ENCODE results near the gene ELOVL2. TPM values are rescaled to one million over a fixed set of nuclear protein-coding genes. Genes with fewer than 3 reads are reported as not detected.

Gene ELOVL2
- polyA plus RNA-seq, 3 donors, result not detected

DNA sequence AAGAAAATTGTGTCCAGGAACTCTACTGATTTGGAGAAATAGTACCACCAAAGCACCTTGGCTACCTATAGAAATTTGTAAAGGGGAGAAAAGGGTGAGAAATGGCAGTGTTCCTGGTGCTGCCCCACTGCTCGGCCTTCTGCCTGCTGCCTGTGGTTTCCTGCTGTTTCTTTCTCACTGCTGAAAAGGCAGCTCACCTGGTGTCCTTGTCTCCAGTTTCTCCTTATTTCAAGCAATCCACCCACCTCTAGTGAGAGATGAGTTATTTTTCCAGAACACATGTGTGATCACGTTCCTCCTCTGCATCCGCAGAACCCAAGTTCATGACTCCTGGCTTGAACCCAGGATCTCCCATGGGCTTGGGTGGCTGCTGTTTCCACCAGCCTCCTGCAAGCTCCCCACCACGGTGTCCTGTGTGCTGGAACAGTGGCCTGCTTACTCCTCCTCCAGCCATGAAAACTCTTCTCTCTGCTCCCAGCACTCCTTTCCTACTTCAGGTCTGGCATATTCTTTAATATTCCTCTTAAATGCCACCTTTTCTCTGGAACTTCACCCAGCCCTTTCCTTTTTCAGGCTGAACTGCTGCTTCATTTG, 48.9 kb downstream of the ELOVL2 start:
- peaks cover 0 to 10% (median 4%) of the 10 kb centered on the region in 3 donors for H3K27me3 Mint-ChIP-seq (ENCODE audit: low read depth in 3 of 3)
- 88% methylated on average over 2 of the region's 4 CpGs for WGBS (ENCODE audit: insufficient coverage)
- Histone ChIP-seq H3K36me3 (replicated peaks in 1 of 2; ENCODE audit: control insufficient read depth in 1 of 2, insufficient read depth in 2 of 2, low read length in 2 of 2) (no peaks in the 10 kb centered on the region), H3K4me3 (replicated peaks in 1 of 3; ENCODE audit: low read depth in 2 of 3, low read length in 3 of 3) (no peak overlapping the region), H3K4me1 (ENCODE audit: control insufficient read depth in 1 of 2, insufficient read depth in 2 of 2, low read length in 2 of 2) (no peaks in the 10 kb centered on the region), H2AFZ (ENCODE audit: insufficient read depth, low read depth, low read length, poor library complexity, severe bottlenecking) (no peak overlapping the region), H4K20me1 (ENCODE audit: insufficient read depth, low read length) (no peaks in the 10 kb centered on the region), H3K79me2 (ENCODE audit: insufficient read depth, low read length) (no peaks in the 10 kb centered on the region), H3K27me3 (ENCODE audit: control insufficient read depth in 2 of 2, insufficient read depth in 2 of 2, low read length in 2 of 2) (peaks cover 2 to 3% of the 10 kb centered on the region in 2 donors), H3K4me2 (replicated peaks; ENCODE audit: extremely low read depth, low read length, poor library complexity, severe bottlenecking) (no peak overlapping the region), H3K27ac (ENCODE audit: low read depth in 1 of 2, low read length in 2 of 2) (no peak overlapping the region), H3K9me3 (replicated peaks in 1 of 2; ENCODE audit: control insufficient read depth in 1 of 2, insufficient read depth in 1 of 2, low read length in 2 of 2) (no peaks in the 10 kb centered on the region), H3K9ac (ENCODE audit: insufficient read depth, low read length, poor library complexity, severe bottlenecking) (no peak overlapping the region)
- H3K9me3 Mint-ChIP-seq, result peaks cover 0 to 2% (median 0%) of the 10 kb centered on the region in 7 donors
- DNase-seq, result no peak
- H3K36me3 Mint-ChIP-seq, result no peaks in the 10 kb centered on the region
- no peak overlapping the region for H3K27ac Mint-ChIP-seq
- H3K4me1 Mint-ChIP-seq, result no peaks in the 10 kb centered on the region
- TF ChIP-seq, protein P1, sequence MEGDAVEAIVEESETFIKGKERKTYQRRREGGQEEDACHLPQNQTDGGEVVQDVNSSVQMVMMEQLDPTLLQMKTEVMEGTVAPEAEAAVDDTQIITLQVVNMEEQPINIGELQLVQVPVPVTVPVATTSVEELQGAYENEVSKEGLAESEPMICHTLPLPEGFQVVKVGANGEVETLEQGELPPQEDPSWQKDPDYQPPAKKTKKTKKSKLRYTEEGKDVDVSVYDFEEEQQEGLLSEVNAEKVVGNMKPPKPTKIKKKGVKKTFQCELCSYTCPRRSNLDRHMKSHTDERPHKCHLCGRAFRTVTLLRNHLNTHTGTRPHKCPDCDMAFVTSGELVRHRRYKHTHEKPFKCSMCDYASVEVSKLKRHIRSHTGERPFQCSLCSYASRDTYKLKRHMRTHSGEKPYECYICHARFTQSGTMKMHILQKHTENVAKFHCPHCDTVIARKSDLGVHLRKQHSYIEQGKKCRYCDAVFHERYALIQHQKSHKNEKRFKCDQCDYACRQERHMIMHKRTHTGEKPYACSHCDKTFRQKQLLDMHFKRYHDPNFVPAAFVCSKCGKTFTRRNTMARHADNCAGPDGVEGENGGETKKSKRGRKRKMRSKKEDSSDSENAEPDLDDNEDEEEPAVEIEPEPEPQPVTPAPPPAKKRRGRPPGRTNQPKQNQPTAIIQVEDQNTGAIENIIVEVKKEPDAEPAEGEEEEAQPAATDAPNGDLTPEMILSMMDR (IDR thresholded peaks at IDR 0.05), result no peak
- intact Hi-C loops (cut with micrococcal nuclease), result no loop called here
- H3K4me3 Mint-ChIP-seq, result no peak overlapping the region

DNA sequence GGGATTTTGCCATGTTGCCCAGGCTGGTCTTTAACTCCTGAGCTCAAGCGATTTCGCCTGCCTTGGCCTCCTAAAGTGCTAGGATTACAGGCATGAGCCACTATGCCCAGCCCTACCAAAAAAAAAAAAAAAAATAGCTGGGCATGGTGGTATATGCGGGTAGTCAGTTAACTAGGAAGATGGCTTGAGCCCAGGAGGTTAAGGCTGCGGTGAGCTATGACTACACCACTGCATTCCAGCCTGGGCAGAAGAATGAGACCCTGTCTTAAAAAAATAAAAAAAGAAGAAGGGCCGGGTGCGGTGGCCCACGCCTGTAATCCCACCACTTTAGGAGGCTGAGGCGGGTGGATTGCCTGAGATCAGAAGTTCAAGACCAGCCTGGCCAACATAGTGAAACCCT, 50.2 kb downstream of the ELOVL2 start:
- TF ChIP-seq, protein P1 (IDR thresholded peaks at IDR 0.05), result no peak
- no peak overlapping the region for H3K27ac Mint-ChIP-seq
- DNase-seq, result no peak
- no peaks in the 10 kb centered on the region for H3K4me1 ChIP-seq (ENCODE audit: control insufficient read depth in 1 of 2, insufficient read depth in 2 of 2, low read length in 2 of 2)
- peaks cover 0 to 7% (median 2%) of the 10 kb centered on the region in 3 donors for H3K27me3 Mint-ChIP-seq (ENCODE audit: low read depth in 3 of 3)
- H3K9me3 Mint-ChIP-seq, result peaks cover 0 to 2% (median 0%) of the 10 kb centered on the region in 7 donors
- H2AFZ ChIP-seq (ENCODE audit: insufficient read depth, low read depth, low read length, poor library complexity, severe bottlenecking), result no peak overlapping the region
- H4K20me1 ChIP-seq (ENCODE audit: insufficient read depth, low read length), result no peaks in the 10 kb centered on the region
- no peak overlapping the region for H3K4me3 ChIP-seq (replicated peaks in 1 of 3; ENCODE audit: low read depth in 2 of 3, low read length in 3 of 3)
- H3K4me2 ChIP-seq (replicated peaks; ENCODE audit: extremely low read depth, low read length, poor library complexity, severe bottlenecking), result no peak overlapping the region
- intact Hi-C loops (cut with micrococcal nuclease), result no loop called here
- H3K27ac ChIP-seq (ENCODE audit: low read depth in 1 of 2, low read length in 2 of 2), result no peak overlapping the region
- H3K27me3 ChIP-seq (ENCODE audit: control insufficient read depth in 2 of 2, insufficient read depth in 2 of 2, low read length in 2 of 2), result peaks cover 0 to 3% of the 10 kb centered on the region in 2 donors
- no peaks in the 10 kb centered on the region for H3K4me1 Mint-ChIP-seq
- H3K36me3 ChIP-seq (replicated peaks in 1 of 2; ENCODE audit: control insufficient read depth in 1 of 2, insufficient read depth in 2 of 2, low read length in 2 of 2), result no peaks in the 10 kb centered on the region
- no peak overlapping the region for H3K4me3 Mint-ChIP-seq
- no peaks in the 10 kb centered on the region for H3K79me2 ChIP-seq (ENCODE audit: insufficient read depth, low read length)
- WGBS (ENCODE audit: insufficient coverage), result no CpG with 5 or more reads among the region's 8 CpGs
- H3K36me3 Mint-ChIP-seq, result no peaks in the 10 kb centered on the region
- no peaks in the 10 kb centered on the region for H3K9me3 ChIP-seq (replicated peaks in 1 of 2; ENCODE audit: control insufficient read depth in 1 of 2, insufficient read depth in 1 of 2, low read length in 2 of 2)
- no peak overlapping the region for H3K9ac ChIP-seq (ENCODE audit: insufficient read depth, low read length, poor library complexity, severe bottlenecking)
